HuH-7 (cell line): ENCODE data around the gene ACOXL.

Experiments used
- DNase-seq: peaks from one replicate; pipeline ENCODE4 v3.0.0; 2011; ENCODE audit warnings: low spot score

The ACOXL gene

DNA sequence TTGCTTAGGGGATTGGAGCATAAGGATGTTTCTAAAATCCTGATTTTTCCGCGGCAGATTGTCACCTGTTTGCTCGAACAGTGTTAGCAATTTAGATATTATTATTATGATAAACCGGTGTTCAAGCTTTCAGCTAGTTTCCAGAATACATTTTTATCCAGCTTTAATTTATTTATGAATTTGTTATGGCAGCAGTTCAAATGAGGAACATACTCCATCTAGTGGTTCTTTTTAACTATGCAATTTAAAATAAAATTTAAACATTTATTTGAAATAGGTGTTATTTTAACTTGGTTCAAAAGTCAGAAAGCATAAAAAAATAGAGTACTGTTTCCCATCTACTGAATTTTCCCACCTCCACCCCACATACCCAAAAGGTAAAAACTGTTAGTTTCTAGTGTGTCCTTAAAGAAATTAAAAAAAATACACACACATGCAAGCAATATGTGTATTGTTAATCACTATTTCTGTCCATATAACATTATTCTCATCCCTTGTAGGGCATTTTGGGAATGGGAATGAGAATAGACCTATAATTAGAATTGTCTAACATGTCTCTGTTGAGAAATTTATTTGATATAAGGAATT lies 23.2 kb downstream of the ACOXL start:
- DNase-seq = no peak

DNA sequence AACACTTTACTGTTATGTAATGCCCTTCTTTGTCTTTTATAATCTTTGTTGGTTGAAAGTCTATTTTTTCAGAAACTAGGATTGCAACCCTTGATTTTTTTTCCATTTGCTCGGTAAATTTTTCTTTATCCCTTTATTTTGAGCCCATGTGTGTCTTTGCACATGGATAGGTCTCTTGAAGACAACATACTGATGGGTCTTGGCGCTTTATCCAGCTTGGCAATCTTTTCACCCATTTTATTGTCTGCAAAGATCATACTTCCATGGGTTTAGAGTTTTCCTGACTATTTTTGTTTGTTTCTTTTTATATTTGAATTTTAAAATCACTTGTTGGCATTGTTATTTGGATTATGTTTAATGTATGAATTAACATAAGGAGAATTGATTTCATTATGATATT lies 27.0 kb downstream of the ACOXL start:
- DNase-seq = no peak

DNA sequence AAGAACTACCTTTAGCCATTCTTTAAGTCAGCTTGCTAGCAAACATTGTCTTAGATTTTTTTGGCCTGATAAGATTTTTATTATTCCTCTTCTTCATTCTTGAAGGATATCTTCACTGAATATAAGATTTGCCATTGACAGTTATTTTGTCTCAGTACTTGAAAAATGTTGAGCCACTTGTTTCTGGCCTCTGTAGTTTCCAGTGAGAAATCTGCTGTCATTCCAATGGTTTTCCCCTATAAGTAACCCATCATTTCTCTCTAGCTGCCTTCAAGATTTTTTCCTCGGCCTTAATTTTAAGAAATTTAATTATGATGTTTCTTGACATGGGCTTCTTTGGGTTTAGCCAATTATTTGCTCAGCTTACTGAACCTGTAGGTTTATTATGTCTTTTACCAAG lies 32.6 kb downstream of the ACOXL start:
- no peak for DNase-seq

DNA sequence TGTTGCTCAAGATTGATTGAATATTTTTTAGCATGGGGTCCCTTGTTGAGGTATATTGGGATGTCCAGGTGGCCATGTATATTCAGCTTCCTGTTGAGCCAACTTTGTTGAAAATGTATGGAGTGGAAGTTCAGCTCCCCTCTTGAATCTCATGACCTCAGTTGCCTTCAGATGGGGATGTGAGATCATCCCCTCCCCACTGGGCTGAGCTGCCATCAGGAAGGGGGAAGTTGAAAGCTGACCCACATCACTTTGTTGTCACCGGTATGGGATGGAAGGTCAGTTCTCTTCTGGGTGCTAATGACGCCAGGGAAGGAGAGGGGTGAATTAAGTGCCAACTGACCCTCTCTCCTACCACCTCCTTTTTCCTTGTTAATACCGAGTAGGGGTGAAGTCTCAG lies 33.9 kb downstream of the ACOXL start:
- DNase-seq = no peak

DNA sequence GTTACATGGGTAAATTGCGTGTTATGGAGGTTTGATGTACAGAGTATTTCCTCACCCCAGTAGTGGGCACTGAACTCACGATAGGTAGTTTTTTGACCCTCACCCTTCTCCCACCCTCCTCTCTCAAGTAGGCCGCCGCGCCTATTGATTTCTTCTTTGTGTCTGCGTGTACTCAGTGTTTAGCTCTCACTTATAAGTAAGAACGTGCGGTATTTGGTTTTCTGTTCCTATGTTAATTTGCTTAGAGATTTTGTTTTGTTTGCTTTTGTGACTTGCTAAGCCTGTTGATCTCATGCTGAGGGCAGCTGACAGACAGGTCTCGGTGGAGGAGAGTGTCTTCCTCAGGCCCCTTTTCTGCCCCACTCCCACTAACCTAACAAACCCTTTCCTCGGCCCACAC lies 36.2 kb downstream of the ACOXL start:
- DNase-seq = no peak

DNA sequence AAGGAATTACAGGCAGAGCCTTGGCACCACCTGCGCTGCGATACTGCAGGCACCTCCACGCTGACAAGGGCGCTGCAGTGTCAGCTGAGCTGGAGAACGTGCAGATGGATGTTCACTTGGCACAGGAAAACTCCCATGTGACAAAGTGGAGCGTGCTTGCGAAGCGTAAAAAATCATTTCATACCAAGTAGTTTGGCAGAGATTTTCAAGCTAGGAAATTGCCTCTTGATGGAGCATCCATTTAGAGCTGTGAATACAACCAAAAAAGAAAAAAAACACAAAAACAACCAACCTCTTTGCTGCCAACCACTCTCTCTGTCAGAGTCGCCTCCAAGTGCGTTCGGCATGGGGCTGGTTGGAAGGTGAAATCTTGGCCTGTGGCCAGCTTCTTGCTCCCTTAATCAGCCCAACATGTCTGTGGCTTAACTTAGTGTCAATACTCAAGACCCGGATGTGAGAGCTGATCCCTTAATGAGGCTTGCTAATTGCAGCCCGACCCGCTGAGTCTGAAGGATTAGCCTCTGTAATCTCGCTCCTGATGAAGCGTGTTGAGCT lies 38.1 kb downstream of the ACOXL start:
- DNase-seq = no peak

DNA sequence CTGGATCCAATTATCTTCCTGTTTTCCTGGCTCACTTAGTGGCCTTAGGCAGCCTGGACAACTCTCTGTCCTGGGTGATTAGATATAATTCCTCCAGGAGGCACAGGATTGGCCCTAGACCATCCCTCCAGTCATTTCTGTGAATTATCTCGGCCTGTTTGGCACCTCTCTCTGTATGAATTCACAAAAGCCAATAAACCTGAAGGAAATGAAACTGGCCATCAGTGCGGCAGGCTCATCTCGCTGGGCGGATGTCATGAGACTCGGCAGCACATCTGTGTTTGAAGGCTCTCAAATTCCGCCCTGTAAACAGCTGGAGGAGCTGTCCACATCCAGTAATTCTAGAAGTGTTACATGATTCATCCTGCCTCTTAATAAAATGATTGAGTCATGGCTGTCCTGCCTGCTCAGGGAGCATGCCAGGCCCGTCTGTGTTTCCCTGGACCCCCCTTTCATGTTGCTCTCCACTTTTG lies 38.6 kb downstream of the ACOXL start:
- DNase-seq = no peak

DNA sequence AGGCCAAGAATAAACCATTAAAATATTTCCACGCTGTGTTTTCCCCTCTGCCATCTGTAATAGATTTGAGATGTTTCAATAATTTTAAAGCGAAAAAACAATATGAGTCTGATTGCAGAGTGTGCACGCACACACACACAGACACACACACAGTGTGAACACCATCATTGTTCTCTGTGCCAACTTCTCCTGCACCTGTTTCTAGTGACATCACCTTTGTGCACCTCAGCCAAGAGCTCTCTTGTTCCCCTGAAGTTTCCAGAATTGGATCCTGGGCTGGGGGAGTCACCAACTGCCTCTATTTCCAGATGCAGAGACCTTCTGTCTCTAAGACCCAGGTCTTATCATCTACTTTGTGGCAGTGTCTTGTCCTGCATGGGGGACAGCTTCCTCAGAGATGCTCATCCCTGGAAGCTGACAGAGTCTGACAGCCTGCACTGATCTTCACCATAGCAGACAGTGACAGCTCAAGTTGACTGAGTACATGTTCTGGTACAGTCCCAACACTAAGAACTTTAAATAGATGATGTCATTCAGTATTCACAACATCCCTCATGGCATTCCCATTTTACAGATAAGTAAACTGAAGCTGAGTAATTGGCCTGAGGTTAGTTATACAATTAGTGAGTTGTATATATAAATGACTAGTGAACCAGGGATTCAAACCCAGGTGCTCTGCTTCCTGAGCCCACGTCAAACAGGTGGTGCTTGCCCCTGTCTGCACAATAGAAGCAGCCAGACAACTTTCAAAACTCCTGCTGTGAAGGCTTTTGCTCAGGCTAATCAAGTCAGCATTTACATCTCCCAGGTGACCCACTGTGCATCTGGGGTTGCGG lies 39.4 kb downstream of the ACOXL start:
- no peak for DNase-seq

DNA sequence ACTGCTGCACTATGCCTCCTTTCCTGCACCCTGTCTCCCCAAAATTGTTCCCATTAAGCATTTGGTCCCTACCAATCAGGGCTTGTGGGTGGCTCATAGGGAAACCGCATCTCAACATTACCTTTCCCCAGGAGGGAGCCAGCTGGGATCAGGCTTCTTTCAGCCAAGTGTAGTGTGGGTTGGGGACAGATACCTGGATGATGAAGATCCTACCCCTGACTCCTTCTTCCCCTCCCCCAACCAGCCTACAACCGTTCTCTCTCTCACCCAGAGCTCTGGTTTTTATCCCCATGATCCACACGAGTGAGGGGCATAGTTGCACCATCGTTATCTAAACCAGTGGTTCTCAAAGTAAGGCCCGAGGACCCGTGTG lies 40.0 kb downstream of the ACOXL start:
- DNase-seq = no peak

DNA sequence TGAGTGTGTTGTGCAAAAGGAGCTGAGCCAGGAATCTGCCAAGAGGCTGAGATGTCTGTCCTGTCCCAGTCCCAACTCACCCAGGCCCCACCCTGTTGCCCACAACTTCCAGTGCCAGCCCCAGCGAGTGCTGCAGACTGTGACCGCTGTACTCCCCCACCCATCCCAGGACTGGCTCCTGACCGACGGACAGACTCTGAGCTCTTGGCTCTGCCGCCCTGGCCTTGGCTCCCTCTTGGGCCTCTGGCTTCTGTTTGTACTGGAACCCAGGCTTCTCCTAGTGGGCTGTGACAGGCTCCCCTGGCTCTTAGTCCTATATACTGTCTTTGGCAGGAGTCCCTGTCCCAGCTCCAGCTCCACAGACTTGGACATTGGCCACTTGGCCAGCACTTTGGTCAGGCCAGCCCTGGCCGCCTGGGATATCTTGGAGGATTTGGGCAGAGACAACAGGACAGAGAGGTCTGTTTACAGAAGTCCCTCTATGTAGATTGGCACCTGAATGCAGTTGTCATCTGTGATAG lies 41.1 kb downstream of the ACOXL start:
- no peak for DNase-seq

DNA sequence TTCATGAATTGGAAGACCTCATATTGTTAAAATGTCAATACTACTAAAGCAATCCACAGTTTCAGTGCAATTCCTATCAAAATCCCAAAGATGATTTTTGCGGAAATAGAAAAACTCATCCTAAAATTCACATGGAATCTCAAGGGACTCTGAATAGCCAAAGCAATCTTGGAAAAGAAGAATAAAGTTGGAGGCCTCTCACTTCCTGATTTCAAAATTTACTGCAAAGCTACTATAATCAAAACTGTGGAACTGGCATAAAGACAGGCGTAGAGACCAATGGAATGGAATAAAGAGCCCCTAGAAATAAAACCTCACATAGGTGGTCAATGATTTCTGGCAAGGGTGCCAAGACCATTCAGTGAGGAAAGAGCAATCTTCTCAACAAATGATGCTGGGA lies 42.3 kb downstream of the ACOXL start:
- DNase-seq = no peak

DNA sequence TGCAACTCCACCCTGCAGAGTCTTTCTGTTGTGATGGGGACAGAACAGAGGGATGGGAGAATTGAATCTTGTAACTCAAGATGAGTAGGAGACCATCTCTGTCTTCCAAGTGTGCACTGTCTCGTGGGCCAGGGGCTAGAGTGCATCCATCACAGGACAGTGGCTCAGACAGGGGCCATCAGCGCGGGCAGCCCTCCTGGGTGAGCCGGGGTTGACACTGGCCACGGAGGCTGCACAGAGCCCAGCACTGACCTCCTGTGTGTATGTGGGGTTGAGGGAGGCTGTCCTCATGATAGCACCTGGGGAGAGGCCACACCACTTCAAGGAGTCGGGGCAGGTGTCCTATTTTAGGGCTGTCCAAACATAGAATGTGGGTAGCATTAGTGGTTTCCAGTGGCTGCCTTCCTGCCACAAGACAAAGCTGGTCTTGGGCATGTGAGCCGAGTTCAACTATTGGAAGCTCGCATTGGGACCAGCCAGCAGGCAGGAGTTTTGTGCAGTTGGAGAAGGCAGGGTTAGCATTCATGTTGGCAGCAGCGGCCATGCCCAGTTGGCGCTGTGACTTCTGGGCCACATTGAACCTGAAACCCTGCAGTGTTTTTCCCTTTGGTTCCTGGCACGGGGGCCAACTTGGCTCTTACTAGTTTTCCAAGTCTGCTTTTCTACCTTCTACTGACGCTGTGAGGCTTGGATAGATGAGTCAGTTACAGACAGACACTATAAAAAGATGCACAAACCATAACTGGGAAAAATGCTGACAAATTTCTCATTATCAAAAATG lies 45.3 kb downstream of the ACOXL start:
- no peak for DNase-seq

DNA sequence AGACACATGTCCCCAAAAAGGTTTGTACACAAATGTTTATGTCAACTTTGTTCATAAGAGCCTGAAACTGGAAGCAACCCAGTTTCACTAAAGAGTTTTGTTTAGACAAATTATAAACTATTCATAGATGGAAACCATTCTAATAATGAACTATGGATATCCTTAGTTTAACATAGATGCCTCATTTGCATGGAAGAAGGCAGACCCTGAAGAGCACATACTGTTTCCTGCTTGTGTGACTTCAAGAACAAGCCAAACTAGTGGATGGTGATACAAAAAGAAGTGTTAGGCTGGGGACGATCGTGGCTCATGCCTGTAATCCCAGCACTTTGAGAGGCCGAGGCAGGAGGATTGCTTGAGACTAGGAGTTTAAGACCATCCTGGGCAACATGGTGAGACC lies 48.1 kb downstream of the ACOXL start:
- DNase-seq = no peak

DNA sequence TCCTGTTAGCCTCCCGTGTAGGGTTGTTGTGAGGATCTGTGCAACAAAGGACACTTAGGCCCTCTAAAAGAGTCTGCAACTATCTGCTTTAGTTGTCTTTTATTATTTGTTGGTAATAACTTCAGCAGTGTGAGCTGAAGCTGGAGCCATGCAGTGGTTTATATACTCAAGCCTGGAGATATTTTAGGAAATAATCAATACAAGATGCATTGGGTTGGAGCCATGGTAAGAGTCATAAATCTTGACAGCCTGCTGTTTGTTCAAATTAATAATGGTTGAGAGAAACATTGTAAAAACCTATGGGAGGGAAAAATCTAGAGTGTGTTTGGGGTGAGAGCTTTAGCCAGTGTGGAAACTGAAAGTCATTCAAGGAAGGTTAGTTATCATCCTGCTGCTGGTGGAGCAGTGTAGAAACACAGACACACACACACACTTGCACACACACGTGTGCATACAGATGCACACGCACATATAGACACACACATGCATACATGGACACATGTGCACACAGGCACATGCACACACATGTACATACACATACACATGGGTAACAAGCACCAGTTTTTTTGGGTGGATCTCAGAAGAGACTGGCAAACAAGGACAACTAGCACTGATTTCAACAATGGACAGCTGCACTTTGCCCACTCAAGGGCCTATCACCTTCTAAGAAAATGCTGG lies 51.0 kb downstream of the ACOXL start:
- no peak for DNase-seq

DNA sequence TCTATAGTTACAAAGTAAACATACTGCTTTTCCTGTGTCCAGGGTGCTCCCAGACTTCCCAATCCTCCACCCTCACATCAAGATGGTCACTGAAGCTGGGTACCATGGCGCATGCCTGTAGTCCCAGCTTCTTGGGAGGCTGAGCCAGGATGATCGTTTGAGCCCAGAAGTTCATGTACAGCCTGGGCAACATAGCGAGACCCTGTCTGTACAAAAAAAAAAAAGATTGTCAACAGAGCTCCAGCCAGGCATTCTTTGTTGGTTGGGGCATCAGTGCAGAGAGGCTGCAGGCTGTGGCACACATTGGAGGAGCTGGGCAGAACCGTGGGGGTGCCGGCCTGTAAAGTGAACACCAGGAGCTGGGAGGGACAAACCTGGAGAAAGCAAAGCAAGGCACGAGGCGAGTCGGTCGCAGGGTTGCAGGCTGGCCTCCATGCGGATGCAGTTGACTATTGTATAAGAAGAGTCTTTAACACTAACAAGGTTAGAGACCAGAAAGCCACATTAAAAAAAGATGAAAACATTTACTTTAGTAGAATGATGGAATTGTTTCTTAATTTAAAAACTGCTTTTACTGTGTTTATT lies 51.8 kb downstream of the ACOXL start:
- no peak for DNase-seq

DNA sequence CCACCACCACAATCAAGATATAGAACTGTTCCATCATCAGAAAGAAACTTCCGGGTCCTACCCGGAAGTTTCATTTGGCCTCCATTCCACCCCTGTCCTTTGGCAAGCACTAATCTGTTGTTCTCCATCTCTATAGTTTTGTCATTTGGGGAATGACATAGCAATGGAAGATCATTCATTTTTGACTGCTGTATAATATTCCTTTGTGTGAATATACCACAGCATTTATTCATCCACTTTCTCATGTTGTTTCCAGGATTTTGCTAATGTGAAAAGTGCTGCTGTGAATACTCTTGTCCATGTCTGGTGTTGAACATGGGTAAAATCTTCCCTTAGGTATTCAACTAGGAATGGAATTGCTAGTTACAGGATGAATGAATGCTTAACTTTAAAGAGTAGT lies 53.1 kb downstream of the ACOXL start:
- DNase-seq = no peak

DNA sequence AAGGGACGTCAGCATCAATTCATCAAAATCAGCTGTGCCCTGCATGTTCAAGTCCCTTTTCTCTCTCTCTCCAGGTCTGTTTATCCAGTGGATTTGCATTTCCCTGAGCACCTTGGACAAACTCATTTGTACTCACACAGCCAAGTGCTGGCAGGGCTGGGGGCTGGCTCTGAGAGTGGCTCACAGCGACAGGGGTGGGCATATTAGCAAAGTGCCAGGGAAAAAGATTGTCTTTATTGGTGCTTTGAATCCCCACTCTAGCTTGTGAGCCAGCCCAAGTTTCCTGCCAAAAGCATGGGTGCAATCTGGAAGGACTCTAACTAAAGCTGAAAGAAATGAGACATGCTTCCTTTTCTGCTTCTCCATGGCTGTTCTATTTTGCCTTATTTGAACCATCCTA lies 56.6 kb downstream of the ACOXL start:
- no peak for DNase-seq

DNA sequence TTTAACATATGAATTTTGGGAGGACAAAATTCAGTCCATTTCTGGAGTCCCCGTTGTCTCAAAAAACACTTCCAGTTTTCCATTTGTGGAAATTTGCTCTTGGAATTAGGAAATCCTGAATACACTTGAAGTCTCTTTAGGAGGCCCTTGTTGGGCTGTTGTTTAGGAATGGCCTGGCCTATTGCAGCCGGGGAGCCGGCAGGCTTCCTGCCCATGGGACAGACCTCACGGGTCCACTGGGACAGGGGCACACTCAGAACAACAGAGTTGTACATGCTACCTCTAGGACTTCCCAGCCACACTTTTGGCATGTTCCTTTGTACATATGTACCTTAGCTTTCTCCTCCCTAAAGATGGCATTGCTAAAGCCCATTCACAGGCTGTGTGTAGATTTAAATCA lies 57.3 kb downstream of the ACOXL start:
- DNase-seq = no peak

DNA sequence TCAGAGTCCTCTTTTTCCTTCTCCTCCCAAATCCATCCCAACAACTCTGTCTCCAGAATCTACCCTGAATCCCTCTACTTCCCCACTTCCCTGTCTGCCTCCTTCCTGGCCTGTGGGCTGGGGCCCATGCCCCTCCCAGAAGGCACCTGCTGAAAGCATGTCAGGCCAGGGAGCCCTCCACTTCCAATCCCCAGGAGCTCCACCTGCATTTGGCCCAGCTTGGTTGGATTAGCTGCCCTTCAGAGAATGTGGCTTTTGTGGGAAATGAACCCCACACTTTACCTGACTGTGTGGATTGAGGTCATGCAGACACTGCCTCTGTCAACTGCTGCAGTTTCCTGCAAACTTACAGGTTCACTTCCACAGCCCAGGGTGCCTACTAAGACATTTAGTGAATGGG lies 58.5 kb downstream of the ACOXL start:
- no peak for DNase-seq

DNA sequence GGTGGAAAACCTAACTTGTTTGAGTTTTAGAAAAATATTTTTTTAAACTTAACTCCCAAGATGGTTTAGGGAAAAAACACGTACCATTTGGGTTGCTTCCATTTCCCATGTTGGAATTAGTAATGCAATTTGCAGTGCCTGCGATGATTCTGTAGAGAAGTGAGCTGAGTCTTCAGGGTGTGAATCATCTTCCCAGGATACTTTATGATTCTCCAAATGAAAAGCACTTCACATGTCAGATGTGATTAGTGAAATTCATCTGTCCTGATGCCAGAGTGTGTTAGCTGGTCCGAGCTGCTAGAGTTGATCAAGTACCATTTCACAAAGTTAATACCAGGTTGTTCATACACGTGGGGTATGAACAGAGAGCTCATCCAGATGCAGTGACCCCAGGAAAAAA lies 59.1 kb downstream of the ACOXL start:
- DNase-seq = no peak

DNA sequence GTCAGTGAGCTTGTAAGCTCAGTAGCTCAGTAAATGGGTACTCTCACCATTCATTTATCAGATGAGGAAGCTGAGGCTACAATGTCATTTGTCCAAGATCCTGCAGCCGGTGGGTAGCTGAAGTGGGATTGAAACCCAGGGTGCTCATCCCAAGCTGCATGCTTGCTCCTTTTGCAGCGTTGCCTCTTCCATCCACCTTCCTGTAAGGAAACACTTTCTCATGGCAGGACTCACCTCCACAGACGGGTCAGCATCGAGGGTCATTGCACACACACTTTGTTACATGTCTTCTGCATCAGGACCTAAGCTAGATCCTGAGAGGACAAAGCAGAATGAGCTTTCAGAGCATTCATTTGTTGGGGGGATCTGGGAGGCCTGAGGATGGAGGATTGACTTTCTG lies 60.7 kb downstream of the ACOXL start:
- no peak for DNase-seq

DNA sequence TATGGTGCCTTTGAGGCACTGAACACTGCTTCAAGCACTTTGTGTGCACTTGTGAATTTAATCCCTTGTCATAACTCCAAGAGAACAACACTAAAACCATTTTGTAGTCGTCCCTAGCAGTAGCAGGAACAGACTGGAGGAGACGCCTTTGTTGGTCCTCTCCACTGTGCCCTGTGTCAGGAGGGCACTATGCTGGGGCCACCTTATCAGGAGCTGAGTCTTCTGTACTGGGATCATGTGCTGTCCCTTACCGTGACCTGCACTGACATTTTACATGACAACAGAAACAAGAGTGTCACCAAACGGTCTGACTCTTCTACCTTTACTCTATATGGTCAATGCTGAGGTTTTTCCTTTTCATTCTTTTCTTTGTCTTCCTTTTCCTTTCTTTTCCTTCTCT lies 62.0 kb downstream of the ACOXL start:
- no peak for DNase-seq
